ENCODE measurements around the gene SUCLG2.

SUCLG2 gene

GRCh38 chr3:67661089-67661488, 6.7 kb upstream of the SUCLG2 start:
- Histone ChIP-seq H3K79me2 (ENCODE audit: control insufficient read depth, low read length) (no peaks in the 10 kb centered on the region), H3K27me3 (ENCODE audit: control insufficient read depth, low read length) (no peaks in the 10 kb centered on the region), H3K4me2 (ENCODE audit: low read length) (no peak overlapping the region), H3K9me3 (ENCODE audit: control insufficient read depth, insufficient read depth, low read length) (peaks cover 5% of the 10 kb centered on the region), H3K36me3 (ENCODE audit: control insufficient read depth, low read length) (peaks cover 2% of the 10 kb centered on the region), H3K4me1 (ENCODE audit: control insufficient read depth, low read length) (peaks cover 27% of the 10 kb centered on the region), H3K27ac (ENCODE audit: low read depth, low read length) (no peak overlapping the region), H4K20me1 (ENCODE audit: control insufficient read depth, insufficient read depth, low read depth, low read length) (no peaks in the 10 kb centered on the region), H3K9me2 (replicated peaks; ENCODE audit: control insufficient read depth, low read length) (no peaks in the 10 kb centered on the region), H3F3A (ENCODE audit: control insufficient read depth, insufficient read depth) (0 out of 2 replicates have a peak, but pooled peaks cover 2% of the 10 kb centered on the region), H3K4me3 (ENCODE audit: low read length) (no peak overlapping the region)
- TF ChIP-seq EZH2phosphoT487 (IDR thresholded peaks at IDR 0.05; ENCODE audit: borderline replicate concordance, low read length) (no peak), CTCF (IDR thresholded peaks at IDR 0.05; ENCODE audit: low read depth, low read length, poor library complexity, severe bottlenecking) (no peak)

- H3K4me2 ChIP-seq (ENCODE audit: low read length), result no peak overlapping the region
- TF ChIP-seq CTCF (IDR thresholded peaks at IDR 0.05; ENCODE audit: low read depth, low read length, poor library complexity, severe bottlenecking) (no peak), EZH2phosphoT487 (IDR thresholded peaks at IDR 0.05; ENCODE audit: borderline replicate concordance, low read length) (no peak)
- peaks cover 45% of the 10 kb centered on the region for H3K4me1 ChIP-seq (ENCODE audit: control insufficient read depth, low read length)
- H3K4me3 ChIP-seq (ENCODE audit: low read length), result no peak overlapping the region
- H4K20me1 ChIP-seq (ENCODE audit: control insufficient read depth, insufficient read depth, low read depth, low read length), result no peaks in the 10 kb centered on the region
- H3K79me2 ChIP-seq (ENCODE audit: control insufficient read depth, low read length), result peaks cover 26% of the 10 kb centered on the region
- H3K27ac ChIP-seq (ENCODE audit: low read depth, low read length), result no peak overlapping the region
- peaks cover 19% of the 10 kb centered on the region for H3K36me3 ChIP-seq (ENCODE audit: control insufficient read depth, low read length)
- no peaks in the 10 kb centered on the region for H3K9me2 ChIP-seq (replicated peaks; ENCODE audit: control insufficient read depth, low read length)
- H3K27me3 ChIP-seq (ENCODE audit: control insufficient read depth, low read length), result no peaks in the 10 kb centered on the region
- H3F3A ChIP-seq (ENCODE audit: control insufficient read depth, insufficient read depth), result 0 out of 2 replicates have a peak, but pooled peaks cover 2% of the 10 kb centered on the region
- peaks cover 14% of the 10 kb centered on the region for H3K9me3 ChIP-seq (ENCODE audit: control insufficient read depth, insufficient read depth, low read length)
Measured at GRCh38 chr3:67657192-67657591, 2.8 kb upstream of the SUCLG2 start.

- Histone ChIP-seq H3K27ac (ENCODE audit: low read depth, low read length) (no peak overlapping the region), H3K79me2 (ENCODE audit: control insufficient read depth, low read length) (peaks cover 32% of the 10 kb centered on the region), H3K4me3 (ENCODE audit: low read length) (no peak overlapping the region), H3K27me3 (ENCODE audit: control insufficient read depth, low read length) (no peaks in the 10 kb centered on the region), H3K36me3 (ENCODE audit: control insufficient read depth, low read length) (peaks cover 24% of the 10 kb centered on the region), H4K20me1 (ENCODE audit: control insufficient read depth, insufficient read depth, low read depth, low read length) (no peaks in the 10 kb centered on the region), H3F3A (ENCODE audit: control insufficient read depth, insufficient read depth) (0 out of 2 replicates have a peak, but pooled peaks cover 2% of the 10 kb centered on the region), H3K4me1 (ENCODE audit: control insufficient read depth, low read length) (peaks cover 46% of the 10 kb centered on the region), H3K9me3 (ENCODE audit: control insufficient read depth, insufficient read depth, low read length) (peaks cover 14% of the 10 kb centered on the region), H3K4me2 (ENCODE audit: low read length) (no peak overlapping the region), H3K9me2 (replicated peaks; ENCODE audit: control insufficient read depth, low read length) (no peaks in the 10 kb centered on the region)
- TF ChIP-seq EZH2phosphoT487 (IDR thresholded peaks at IDR 0.05; ENCODE audit: borderline replicate concordance, low read length), result no peak
- no peak for TF ChIP-seq CTCF (IDR thresholded peaks at IDR 0.05; ENCODE audit: low read depth, low read length, poor library complexity, severe bottlenecking)
Measured at GRCh38 chr3:67656614-67657013, 2.2 kb upstream of the SUCLG2 start.

Data from DOHH2 (cell line).